HepG2 (cell line): ENCODE results near the gene GGA2. TPM values are rescaled to one million over a fixed set of nuclear protein-coding genes. Genes with fewer than 3 reads are reported as not detected.

Source experiments
- CREM ChIP-seq, 2 experiments: sonication (generic) in 1 of 2; formaldehyde crosslinking in 1 of 2; IDR thresholded peaks; 2 replicates each; pipeline versions ENCODE4 v1.4.0 to v1.6.1; 2016 to 2020; ENCODE audit warnings: antibody characterized with exemption in 1 of 2, mild to moderate bottlenecking in 1 of 2, missing genetic modification reagents in 1 of 2
- ESRRA ChIP-seq: sonication (generic); formaldehyde crosslinking; IDR thresholded peaks from 2 replicates; pipeline ENCODE4 v1.5.1; 2020; ENCODE audit warnings: mild to moderate bottlenecking, low read depth, missing genetic modification reagents
- FOSL1 ChIP-seq: sonication (generic); formaldehyde crosslinking; IDR thresholded peaks from 2 replicates; pipeline ENCODE4 v1.9.0; 2021; ENCODE audit warnings: missing genetic modification reagents, borderline replicate concordance
- KDM6A ChIP-seq: IDR thresholded peaks from 2 replicates; pipeline ENCODE4 v1.6.1; 2016; ENCODE audit warnings: low read depth
- RBM22 ChIP-seq: fragments of 200-400 bp; formaldehyde crosslinking; optimal IDR thresholded peaks from 2 replicates; pipeline ENCODE3; 2017; ENCODE audit warnings: mild to moderate bottlenecking, low read length, moderate library complexity
- SCMH1 ChIP-seq: sonication (generic); formaldehyde crosslinking; IDR thresholded peaks from 2 replicates; pipeline ENCODE4 v1.9.0; 2021; ENCODE audit warnings: missing genetic modification reagents, mild to moderate bottlenecking, borderline replicate concordance
- SYNCRIP ChIP-seq: fragments of 200-400 bp; formaldehyde crosslinking; IDR thresholded peaks from 2 replicates; pipeline ENCODE4 v1.6.1; 2018; ENCODE audit warnings: mild to moderate bottlenecking, low read depth, low read length; ENCODE audit not compliant: insufficient read depth
- THYN1 ChIP-seq: sonication (generic); formaldehyde crosslinking; IDR thresholded peaks from 2 replicates; pipeline ENCODE4 v1.8.1; 2023; ENCODE audit warnings: low read depth, mild to moderate bottlenecking, moderate library complexity, missing genetic modification reagents, borderline replicate concordance
- TOE1 ChIP-seq: sonication (generic); formaldehyde crosslinking; IDR thresholded peaks from 2 replicates; pipeline ENCODE4 v1.4.0; 2020; ENCODE audit warnings: mild to moderate bottlenecking, missing genetic modification reagents
- ZNF432 ChIP-seq: sonication (generic); formaldehyde crosslinking; IDR thresholded peaks from 2 replicates; pipeline ENCODE4 v1.5.0; 2020; ENCODE audit warnings: missing genetic modification reagents, mild to moderate bottlenecking, borderline replicate concordance
- ZNF567 ChIP-seq: sonication (generic); formaldehyde crosslinking; IDR thresholded peaks from 2 replicates; pipeline ENCODE4 v1.8.1; 2023; ENCODE audit warnings: mild to moderate bottlenecking, missing genetic modification reagents, borderline replicate concordance
- polyA plus RNA-seq, 8 experiments: library from polyadenylated mRNA; depleted of rRNA in 3 of 8; stranded (reverse) in 7 of 8; unstranded in 1 of 8; fragments of >200 nt; fragmentation: Illumina TruSeq in 4 of 8; extraction: Trizol in 4 of 8; gene quantifications; 2 replicates each; pipeline versions ENCODE4 v1.2.1 to v1.2.3, GENCODE V29; 2011 to 2016; ENCODE audit warnings: low read depth in 4 of 8, missing spikeins in 1 of 8, mixed read lengths in 1 of 8; ENCODE audit not compliant: insufficient read depth in 1 of 8
- total RNA-seq, 5 experiments: library from RNA; depleted of rRNA; stranded (reverse); fragments of >200 nt; fragmentation: Illumina TruSeq; extraction: Trizol; gene quantifications; 2 replicates each; pipeline ENCODE4 v1.2.3, GENCODE V29; 2016; ENCODE audit warnings: low read depth in 1 of 5
- TF ChIP-seq, protein P1 (sequence below): sonication (generic); formaldehyde crosslinking; IDR thresholded peaks from 2 replicates; pipeline ENCODE4 v1.4.0; 2020; ENCODE audit warnings: missing genetic modification reagents
- TF ChIP-seq, protein P2 (sequence below): sonication (generic); formaldehyde crosslinking; IDR thresholded peaks from 2 replicates; pipeline ENCODE4 v1.9.0; 2021; ENCODE audit warnings: missing genetic modification reagents, borderline replicate concordance
- TF ChIP-seq, protein P3 (sequence below): sonication (generic); formaldehyde crosslinking; IDR thresholded peaks from 2 replicates; pipeline ENCODE4; 2020; ENCODE audit warnings: missing genetic modification reagents, mild to moderate bottlenecking, borderline replicate concordance
- TF ChIP-seq, protein P4 (sequence below): sonication (generic); formaldehyde crosslinking; IDR thresholded peaks from 2 replicates; pipeline ENCODE4 v1.4.0; 2020; ENCODE audit warnings: missing genetic modification reagents

Gene GGA2
- total and polyA plus RNA-seq, 2 of the 13 experiments (the other 11 are each of a cell fraction or from before 2014, with no cell fraction given) = 51.5 to 69.8 TPM

DNA sequence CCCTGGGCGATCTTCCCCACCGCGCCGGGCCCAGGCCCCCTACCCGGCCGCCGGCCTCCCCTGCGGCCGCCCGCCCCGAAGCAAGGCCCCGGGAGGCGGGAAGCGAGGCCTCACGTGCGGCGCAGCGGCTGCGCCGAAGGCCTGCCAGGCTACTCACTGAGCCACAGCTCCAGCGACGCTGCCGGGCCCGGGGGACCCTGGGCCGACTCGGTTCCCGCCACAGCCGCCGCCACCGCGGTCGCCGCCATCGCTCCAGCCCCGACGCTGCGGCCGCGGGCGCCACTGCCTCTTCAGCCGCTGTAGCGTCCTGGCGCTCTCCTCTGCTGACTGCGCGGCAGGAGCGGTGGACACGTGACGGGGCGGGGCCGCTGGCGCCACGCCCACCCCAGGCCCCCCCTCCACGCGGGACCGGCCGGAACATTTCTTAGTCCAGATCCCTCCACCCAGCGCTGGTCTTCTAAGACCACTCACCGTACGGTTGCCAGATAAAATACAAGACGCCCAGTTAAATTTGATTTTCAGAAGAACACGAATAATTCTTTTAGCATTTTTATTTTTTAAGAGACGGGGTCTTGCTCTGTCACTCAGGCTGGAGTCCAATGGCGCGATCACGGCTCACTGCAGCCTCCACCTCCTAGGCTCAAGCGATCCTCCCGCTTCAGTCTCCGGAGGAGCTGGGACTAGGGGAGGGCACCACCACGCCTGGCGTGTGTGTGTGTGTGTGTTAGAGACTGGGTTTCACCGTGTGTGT is at the start of gene GGA2 (continued):
- TF ChIP-seq, protein P1, sequence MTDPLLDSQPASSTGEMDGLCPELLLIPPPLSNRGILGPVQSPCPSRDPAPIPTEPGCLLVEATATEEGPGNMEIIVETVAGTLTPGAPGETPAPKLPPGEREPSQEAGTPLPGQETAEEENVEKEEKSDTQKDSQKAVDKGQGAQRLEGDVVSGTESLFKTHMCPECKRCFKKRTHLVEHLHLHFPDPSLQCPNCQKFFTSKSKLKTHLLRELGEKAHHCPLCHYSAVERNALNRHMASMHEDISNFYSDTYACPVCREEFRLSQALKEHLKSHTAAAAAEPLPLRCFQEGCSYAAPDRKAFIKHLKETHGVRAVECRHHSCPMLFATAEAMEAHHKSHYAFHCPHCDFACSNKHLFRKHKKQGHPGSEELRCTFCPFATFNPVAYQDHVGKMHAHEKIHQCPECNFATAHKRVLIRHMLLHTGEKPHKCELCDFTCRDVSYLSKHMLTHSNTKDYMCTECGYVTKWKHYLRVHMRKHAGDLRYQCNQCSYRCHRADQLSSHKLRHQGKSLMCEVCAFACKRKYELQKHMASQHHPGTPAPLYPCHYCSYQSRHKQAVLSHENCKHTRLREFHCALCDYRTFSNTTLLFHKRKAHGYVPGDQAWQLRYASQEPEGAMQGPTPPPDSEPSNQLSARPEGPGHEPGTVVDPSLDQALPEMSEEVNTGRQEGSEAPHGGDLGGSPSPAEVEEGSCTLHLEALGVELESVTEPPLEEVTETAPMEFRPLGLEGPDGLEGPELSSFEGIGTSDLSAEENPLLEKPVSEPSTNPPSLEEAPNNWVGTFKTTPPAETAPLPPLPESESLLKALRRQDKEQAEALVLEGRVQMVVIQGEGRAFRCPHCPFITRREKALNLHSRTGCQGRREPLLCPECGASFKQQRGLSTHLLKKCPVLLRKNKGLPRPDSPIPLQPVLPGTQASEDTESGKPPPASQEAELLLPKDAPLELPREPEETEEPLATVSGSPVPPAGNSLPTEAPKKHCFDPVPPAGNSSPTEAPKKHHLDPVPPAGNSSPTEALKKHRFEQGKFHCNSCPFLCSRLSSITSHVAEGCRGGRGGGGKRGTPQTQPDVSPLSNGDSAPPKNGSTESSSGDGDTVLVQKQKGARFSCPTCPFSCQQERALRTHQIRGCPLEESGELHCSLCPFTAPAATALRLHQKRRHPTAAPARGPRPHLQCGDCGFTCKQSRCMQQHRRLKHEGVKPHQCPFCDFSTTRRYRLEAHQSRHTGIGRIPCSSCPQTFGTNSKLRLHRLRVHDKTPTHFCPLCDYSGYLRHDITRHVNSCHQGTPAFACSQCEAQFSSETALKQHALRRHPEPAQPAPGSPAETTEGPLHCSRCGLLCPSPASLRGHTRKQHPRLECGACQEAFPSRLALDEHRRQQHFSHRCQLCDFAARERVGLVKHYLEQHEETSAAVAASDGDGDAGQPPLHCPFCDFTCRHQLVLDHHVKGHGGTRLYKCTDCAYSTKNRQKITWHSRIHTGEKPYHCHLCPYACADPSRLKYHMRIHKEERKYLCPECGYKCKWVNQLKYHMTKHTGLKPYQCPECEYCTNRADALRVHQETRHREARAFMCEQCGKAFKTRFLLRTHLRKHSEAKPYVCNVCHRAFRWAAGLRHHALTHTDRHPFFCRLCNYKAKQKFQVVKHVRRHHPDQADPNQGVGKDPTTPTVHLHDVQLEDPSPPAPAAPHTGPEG (CRISPR knock-in tag) = peak; percentile 96
- TF ChIP-seq, protein P2, sequence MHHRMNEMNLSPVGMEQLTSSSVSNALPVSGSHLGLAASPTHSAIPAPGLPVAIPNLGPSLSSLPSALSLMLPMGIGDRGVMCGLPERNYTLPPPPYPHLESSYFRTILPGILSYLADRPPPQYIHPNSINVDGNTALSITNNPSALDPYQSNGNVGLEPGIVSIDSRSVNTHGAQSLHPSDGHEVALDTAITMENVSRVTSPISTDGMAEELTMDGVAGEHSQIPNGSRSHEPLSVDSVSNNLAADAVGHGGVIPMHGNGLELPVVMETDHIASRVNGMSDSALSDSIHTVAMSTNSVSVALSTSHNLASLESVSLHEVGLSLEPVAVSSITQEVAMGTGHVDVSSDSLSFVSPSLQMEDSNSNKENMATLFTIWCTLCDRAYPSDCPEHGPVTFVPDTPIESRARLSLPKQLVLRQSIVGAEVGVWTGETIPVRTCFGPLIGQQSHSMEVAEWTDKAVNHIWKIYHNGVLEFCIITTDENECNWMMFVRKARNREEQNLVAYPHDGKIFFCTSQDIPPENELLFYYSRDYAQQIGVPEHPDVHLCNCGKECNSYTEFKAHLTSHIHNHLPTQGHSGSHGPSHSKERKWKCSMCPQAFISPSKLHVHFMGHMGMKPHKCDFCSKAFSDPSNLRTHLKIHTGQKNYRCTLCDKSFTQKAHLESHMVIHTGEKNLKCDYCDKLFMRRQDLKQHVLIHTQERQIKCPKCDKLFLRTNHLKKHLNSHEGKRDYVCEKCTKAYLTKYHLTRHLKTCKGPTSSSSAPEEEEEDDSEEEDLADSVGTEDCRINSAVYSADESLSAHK (CRISPR knock-in tag) = no peak
- no peak for TF ChIP-seq SYNCRIP
- TF ChIP-seq THYN1 = no peak
- TF ChIP-seq, protein P3, sequence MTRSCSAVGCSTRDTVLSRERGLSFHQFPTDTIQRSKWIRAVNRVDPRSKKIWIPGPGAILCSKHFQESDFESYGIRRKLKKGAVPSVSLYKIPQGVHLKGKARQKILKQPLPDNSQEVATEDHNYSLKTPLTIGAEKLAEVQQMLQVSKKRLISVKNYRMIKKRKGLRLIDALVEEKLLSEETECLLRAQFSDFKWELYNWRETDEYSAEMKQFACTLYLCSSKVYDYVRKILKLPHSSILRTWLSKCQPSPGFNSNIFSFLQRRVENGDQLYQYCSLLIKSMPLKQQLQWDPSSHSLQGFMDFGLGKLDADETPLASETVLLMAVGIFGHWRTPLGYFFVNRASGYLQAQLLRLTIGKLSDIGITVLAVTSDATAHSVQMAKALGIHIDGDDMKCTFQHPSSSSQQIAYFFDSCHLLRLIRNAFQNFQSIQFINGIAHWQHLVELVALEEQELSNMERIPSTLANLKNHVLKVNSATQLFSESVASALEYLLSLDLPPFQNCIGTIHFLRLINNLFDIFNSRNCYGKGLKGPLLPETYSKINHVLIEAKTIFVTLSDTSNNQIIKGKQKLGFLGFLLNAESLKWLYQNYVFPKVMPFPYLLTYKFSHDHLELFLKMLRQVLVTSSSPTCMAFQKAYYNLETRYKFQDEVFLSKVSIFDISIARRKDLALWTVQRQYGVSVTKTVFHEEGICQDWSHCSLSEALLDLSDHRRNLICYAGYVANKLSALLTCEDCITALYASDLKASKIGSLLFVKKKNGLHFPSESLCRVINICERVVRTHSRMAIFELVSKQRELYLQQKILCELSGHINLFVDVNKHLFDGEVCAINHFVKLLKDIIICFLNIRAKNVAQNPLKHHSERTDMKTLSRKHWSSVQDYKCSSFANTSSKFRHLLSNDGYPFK = peak; percentile 60; the same call in 1 of the 2 replicates
- peak; percentile 94; the same call in 1 of the 2 replicates for TF ChIP-seq TOE1 (CRISPR knock-in tag)
- TF ChIP-seq, protein P4, sequence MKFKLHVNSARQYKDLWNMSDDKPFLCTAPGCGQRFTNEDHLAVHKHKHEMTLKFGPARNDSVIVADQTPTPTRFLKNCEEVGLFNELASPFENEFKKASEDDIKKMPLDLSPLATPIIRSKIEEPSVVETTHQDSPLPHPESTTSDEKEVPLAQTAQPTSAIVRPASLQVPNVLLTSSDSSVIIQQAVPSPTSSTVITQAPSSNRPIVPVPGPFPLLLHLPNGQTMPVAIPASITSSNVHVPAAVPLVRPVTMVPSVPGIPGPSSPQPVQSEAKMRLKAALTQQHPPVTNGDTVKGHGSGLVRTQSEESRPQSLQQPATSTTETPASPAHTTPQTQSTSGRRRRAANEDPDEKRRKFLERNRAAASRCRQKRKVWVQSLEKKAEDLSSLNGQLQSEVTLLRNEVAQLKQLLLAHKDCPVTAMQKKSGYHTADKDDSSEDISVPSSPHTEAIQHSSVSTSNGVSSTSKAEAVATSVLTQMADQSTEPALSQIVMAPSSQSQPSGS (CRISPR knock-in tag) = peak; percentile 83; the same call in 1 of the 2 replicates
- no peak for TF ChIP-seq SCMH1
- peak; percentile 87; the same call in 1 of the 2 replicates for TF ChIP-seq ZNF567
- 0 out of 2 replicates have a peak, but pooled peaks have one; percentile 10 for TF ChIP-seq FOSL1 (CRISPR knock-in tag)
- no peak for TF ChIP-seq CREM (IDR thresholded peaks at IDR 0.05)
- TF ChIP-seq CREM (CRISPR knock-in tag; IDR thresholded peaks at IDR 0.05) = no peak
- no peak for TF ChIP-seq ZNF432 (CRISPR knock-in tag)
- TF ChIP-seq KDM6A (CRISPR knock-in tag) = no peak
- TF ChIP-seq RBM22 = peak; percentile 97
- peak; percentile 83; the same call in 1 of the 2 replicates for TF ChIP-seq ESRRA (CRISPR knock-in tag)
